IPS-18a (cell line): ENCODE results near the gene RIN3.

Source experiments
- H3K27ac ChIP-seq: one replicate; pipeline ENCODE4 v1.5.1; 2013; ENCODE audit warnings: low read length
- H3K27me3 ChIP-seq: one replicate; pipeline ENCODE4 v1.6.1; 2013; ENCODE audit warnings: mild to moderate bottlenecking, low read length; ENCODE audit not compliant: control insufficient read depth, insufficient read depth
- H3K36me3 ChIP-seq: one replicate; pipeline ENCODE4 v1.6.1; 2013; ENCODE audit warnings: low read depth, low read length; ENCODE audit not compliant: control insufficient read depth
- H3K4me1 ChIP-seq: one replicate; pipeline ENCODE4 v1.6.1; 2013; ENCODE audit warnings: low read depth, low read length; ENCODE audit not compliant: control insufficient read depth
- H3K4me3 ChIP-seq: one replicate; pipeline ENCODE4 v1.5.1; 2013; ENCODE audit warnings: low read length
- H3K9ac ChIP-seq: one replicate; pipeline ENCODE4 v1.6.1; 2013; ENCODE audit warnings: mild to moderate bottlenecking, low read length, moderate library complexity
- H3K9me3 ChIP-seq: one replicate; pipeline ENCODE4 v1.6.1; 2013; ENCODE audit warnings: low read depth, low read length; ENCODE audit not compliant: control insufficient read depth

Gene RIN3

GRCh38 chr14:92652413-92653151 lies 139.0 kb downstream of the RIN3 start:
- Histone ChIP-seq H3K4me1 (no peaks in the 10 kb centered on the region), H3K4me3 (no peak overlapping the region), H3K9me3 (no peaks in the 10 kb centered on the region), H3K27me3 (no peaks in the 10 kb centered on the region), H3K27ac (no peak overlapping the region), H3K36me3 (no peaks in the 10 kb centered on the region), H3K9ac (no peak overlapping the region)

GRCh38 chr14:92653162-92653651 lies 139.6 kb downstream of the RIN3 start:
- Histone ChIP-seq H3K4me3 (no peak overlapping the region), H3K36me3 (no peaks in the 10 kb centered on the region), H3K9ac (no peak overlapping the region), H3K9me3 (no peaks in the 10 kb centered on the region), H3K4me1 (no peaks in the 10 kb centered on the region), H3K27ac (no peak overlapping the region), H3K27me3 (no peaks in the 10 kb centered on the region)

GRCh38 chr14:92654239-92654901 lies 140.8 kb downstream of the RIN3 start:
- no peak overlapping the region for H3K9ac ChIP-seq
- H3K4me3 ChIP-seq = no peak overlapping the region
- no peaks in the 10 kb centered on the region for H3K4me1 ChIP-seq
- H3K9me3 ChIP-seq = no peaks in the 10 kb centered on the region
- H3K27me3 ChIP-seq = no peaks in the 10 kb centered on the region
- H3K27ac ChIP-seq = no peak overlapping the region
- H3K36me3 ChIP-seq = no peaks in the 10 kb centered on the region

GRCh38 chr14:92655419-92656201 lies 142.0 kb downstream of the RIN3 start:
- no peaks in the 10 kb centered on the region for H3K4me1 ChIP-seq
- H3K36me3 ChIP-seq = no peaks in the 10 kb centered on the region
- H3K27me3 ChIP-seq = no peaks in the 10 kb centered on the region
- no peaks in the 10 kb centered on the region for H3K9me3 ChIP-seq
- no peak overlapping the region for H3K9ac ChIP-seq
- no peak overlapping the region for H3K27ac ChIP-seq
- H3K4me3 ChIP-seq = no peak overlapping the region

- no peaks in the 10 kb centered on the region for H3K27me3 ChIP-seq
- no peaks in the 10 kb centered on the region for H3K36me3 ChIP-seq
- no peak overlapping the region for H3K9ac ChIP-seq
- H3K27ac ChIP-seq = no peak overlapping the region
- H3K9me3 ChIP-seq = no peaks in the 10 kb centered on the region
- no peak overlapping the region for H3K4me3 ChIP-seq
- H3K4me1 ChIP-seq = no peaks in the 10 kb centered on the region
These were observed 142.9 kb downstream of the RIN3 start for GRCh38 chr14:92656306-92657081.

GRCh38 chr14:92657457-92658142 lies 144.0 kb downstream of the RIN3 start:
- no peak overlapping the region for H3K4me3 ChIP-seq
- H3K27ac ChIP-seq = no peak overlapping the region
- no peaks in the 10 kb centered on the region for H3K36me3 ChIP-seq
- H3K9ac ChIP-seq = no peak overlapping the region
- no peaks in the 10 kb centered on the region for H3K9me3 ChIP-seq
- no peaks in the 10 kb centered on the region for H3K4me1 ChIP-seq
- no peaks in the 10 kb centered on the region for H3K27me3 ChIP-seq

- no peaks in the 10 kb centered on the region for H3K4me1 ChIP-seq
- H3K36me3 ChIP-seq = no peaks in the 10 kb centered on the region
- no peaks in the 10 kb centered on the region for H3K27me3 ChIP-seq
- no peaks in the 10 kb centered on the region for H3K9me3 ChIP-seq
- H3K9ac ChIP-seq = no peak overlapping the region
- H3K4me3 ChIP-seq = no peak overlapping the region
- no peak overlapping the region for H3K27ac ChIP-seq
These were observed 144.6 kb downstream of the RIN3 start for GRCh38 chr14:92658160-92658559.

GRCh38 chr14:92658684-92659083 lies 145.1 kb downstream of the RIN3 start:
- Histone ChIP-seq H3K27ac (no peak overlapping the region), H3K36me3 (no peaks in the 10 kb centered on the region), H3K9me3 (no peaks in the 10 kb centered on the region), H3K27me3 (no peaks in the 10 kb centered on the region), H3K9ac (no peak overlapping the region), H3K4me3 (no peak overlapping the region), H3K4me1 (no peaks in the 10 kb centered on the region)

GRCh38 chr14:92659765-92660561 lies 146.4 kb downstream of the RIN3 start:
- no peaks in the 10 kb centered on the region for H3K4me1 ChIP-seq
- no peaks in the 10 kb centered on the region for H3K9me3 ChIP-seq
- H3K4me3 ChIP-seq = no peak overlapping the region
- no peaks in the 10 kb centered on the region for H3K36me3 ChIP-seq
- no peak overlapping the region for H3K9ac ChIP-seq
- no peak overlapping the region for H3K27ac ChIP-seq
- no peaks in the 10 kb centered on the region for H3K27me3 ChIP-seq

GRCh38 chr14:92660571-92660970 lies 147.0 kb downstream of the RIN3 start:
- Histone ChIP-seq H3K9ac (no peak overlapping the region), H3K9me3 (no peaks in the 10 kb centered on the region), H3K27me3 (no peaks in the 10 kb centered on the region), H3K4me3 (no peak overlapping the region), H3K36me3 (no peaks in the 10 kb centered on the region), H3K4me1 (no peaks in the 10 kb centered on the region), H3K27ac (no peak overlapping the region)
